Activated CD4-positive, alpha-beta T cell treated with anti-CD3 and anti-CD28 coated beads, Interleukin-2, amount 10 ng/mL, durations not matched to agents 7 days and 5 days (primary cell): ENCODE results near the gene WASL. TPM values are rescaled to one million over a fixed set of nuclear protein-coding genes. Genes with fewer than 3 reads are reported as not detected.
"Not testable (repeated sequence)": the region's sequence is repeated elsewhere in the genome, so short reads cannot be mapped to it uniquely, and the experiment has no call there.

Experiments used
- CTCF ChIA-PET: fragments of 350-600 bp; sonication (Branson Sonifier 250); formaldehyde crosslinking; loops from one replicate; lab custom pipeline; 2021; ENCODE audit warnings: antibody characterized with exemption; lab: Charles Lee
- POLR2A ChIA-PET: fragments of 350-600 bp; sonication (Branson Sonifier 250); formaldehyde crosslinking; loops from one replicate; lab custom pipeline; 2021; ENCODE audit warnings: antibody characterized with exemption; lab: Charles Lee
- DNase-seq: peaks from one replicate; pipeline ENCODE4 v3.0.0-alpha.2; 2020
- H3K27ac Mint-ChIP-seq: one replicate; pipeline ENCODE4 v1.8.0; 2021; ENCODE audit warnings: mild to moderate bottlenecking, moderate library complexity, mixed read lengths
- H3K27me3 Mint-ChIP-seq: one replicate; pipeline ENCODE4 v1.8.0; 2021; ENCODE audit warnings: mixed read lengths
- H3K36me3 Mint-ChIP-seq: one replicate; pipeline ENCODE4 v1.8.0; 2021; ENCODE audit warnings: low read depth, mixed read lengths
- H3K4me1 Mint-ChIP-seq: one replicate; pipeline ENCODE4 v1.8.0; 2021; ENCODE audit warnings: mixed read lengths
- H3K4me3 Mint-ChIP-seq: one replicate; pipeline ENCODE4 v1.8.0; 2021; ENCODE audit warnings: mild to moderate bottlenecking, moderate library complexity, mixed read lengths
- H3K9me3 Mint-ChIP-seq: one replicate; pipeline ENCODE4 v1.8.0; 2021; ENCODE audit warnings: mixed read lengths
- total RNA-seq, 2 experiments: library from RNA; stranded (reverse); gene quantifications; one replicate each; pipeline ENCODE4 v1.2.3, GENCODE V29; 2021

The WASL gene
- total RNA-seq, 2 experiments from 2014 or later: 6.2 to 7.7 TPM

DNA sequence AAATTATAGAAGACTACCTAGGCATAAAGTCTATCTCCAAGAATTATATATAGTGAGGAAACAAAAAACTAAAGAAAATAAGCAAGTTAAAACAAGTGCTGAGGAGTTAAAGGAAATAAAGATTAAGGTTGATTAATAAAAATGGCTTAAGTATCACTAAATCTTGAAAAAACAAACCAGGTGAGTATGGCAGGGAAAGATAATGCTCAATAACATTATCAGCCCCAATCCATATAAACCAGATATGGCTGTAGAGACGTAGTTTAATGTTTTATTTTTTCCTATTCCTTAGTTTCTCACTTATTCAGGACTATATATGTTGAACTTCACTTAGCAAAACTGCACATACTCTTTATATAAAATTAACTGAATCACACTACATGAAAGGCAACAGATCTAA, 4.4 kb downstream of the WASL start:
- Mint-ChIP-seq H3K27ac (no peak overlapping the region), H3K36me3 (peaks cover 18% of the 10 kb centered on the region), H3K9me3 (no peaks in the 10 kb centered on the region), H3K4me3 (no peak overlapping the region), H3K4me1 (peaks cover 55% of the 10 kb centered on the region), H3K27me3 (no peaks in the 10 kb centered on the region)
- ChIA-PET POLR2A (no interaction called here), CTCF (no interaction called here)
- DNase-seq: no peak

DNA sequence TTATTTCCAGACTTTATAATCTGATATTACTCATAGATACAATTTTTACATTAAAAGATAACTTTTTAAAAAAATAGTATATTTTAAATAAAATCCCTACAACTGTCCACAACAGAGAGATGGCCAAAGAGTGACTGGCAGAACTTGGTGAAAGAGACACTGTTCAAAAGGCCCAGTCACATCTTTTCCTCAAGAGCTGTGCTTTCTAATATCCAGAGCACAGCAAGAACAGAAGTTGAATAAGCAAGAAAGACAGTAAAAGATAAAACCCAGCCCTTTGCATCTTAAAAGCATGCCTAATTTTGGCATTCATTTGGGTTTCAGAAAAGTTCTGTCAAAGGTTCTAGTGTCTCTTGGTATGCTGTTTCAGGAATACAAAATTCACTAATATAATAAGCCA, 6.9 kb downstream of the WASL start:
- H3K27ac Mint-ChIP-seq: no peak overlapping the region
- CTCF ChIA-PET: no interaction called here
- H3K4me3 Mint-ChIP-seq: no peak overlapping the region
- no peak for DNase-seq
- peaks cover 7% of the 10 kb centered on the region for H3K9me3 Mint-ChIP-seq
- H3K27me3 Mint-ChIP-seq: no peaks in the 10 kb centered on the region
- peaks cover 22% of the 10 kb centered on the region for H3K36me3 Mint-ChIP-seq
- POLR2A ChIA-PET: no interaction called here
- H3K4me1 Mint-ChIP-seq: peaks cover 49% of the 10 kb centered on the region

DNA sequence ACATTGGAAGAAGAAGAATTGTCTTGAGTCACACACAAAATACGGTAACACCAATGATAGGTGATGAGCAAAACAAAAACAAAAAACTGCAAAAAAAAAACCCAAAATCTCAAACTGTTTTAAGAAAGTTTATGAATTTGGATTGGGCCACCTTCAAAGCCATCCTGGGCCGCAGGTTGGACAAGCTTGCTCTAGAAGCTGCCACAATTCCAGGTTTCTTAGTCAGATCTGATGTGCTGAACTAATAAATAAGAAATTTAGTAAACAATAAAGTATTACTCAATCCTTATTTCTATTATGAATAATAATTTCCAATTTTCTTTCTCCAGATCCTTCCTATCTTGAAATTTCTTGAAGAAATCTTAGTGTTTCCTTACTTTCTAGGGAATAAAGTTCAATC, 10.0 kb downstream of the WASL start:
- Mint-ChIP-seq H3K4me3 (no peak overlapping the region), H3K36me3 (peaks cover 30% of the 10 kb centered on the region), H3K27ac (no peak overlapping the region), H3K9me3 (peaks cover 22% of the 10 kb centered on the region), H3K27me3 (no peaks in the 10 kb centered on the region), H3K4me1 (peaks cover 31% of the 10 kb centered on the region)
- POLR2A ChIA-PET: no interaction called here
- DNase-seq: no peak
- CTCF ChIA-PET: interaction anchor here (0.6 kb wide), 1 partner anchor 181 kb away, joined by 4 read pairs; no protein-coding TSS in a partner anchor

DNA sequence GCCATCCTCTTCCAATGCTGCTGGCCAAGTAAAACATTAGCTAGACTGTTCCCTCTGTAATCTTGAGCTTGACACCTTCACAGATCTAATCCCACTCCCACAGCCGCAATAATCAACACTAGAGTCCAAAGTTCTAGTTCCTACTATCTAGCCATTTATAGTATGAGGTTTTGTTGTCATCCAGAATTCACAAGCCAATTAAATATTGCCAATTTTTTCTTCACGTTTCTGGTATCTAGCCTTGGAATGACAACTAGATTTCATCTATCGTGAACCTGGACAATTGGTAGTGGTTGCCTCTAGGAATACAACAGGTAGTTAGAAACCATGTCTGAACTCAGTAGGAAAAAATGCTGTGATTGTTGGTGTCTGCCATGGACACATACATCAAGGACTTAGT, 10.4 kb downstream of the WASL start:
- H3K4me1 Mint-ChIP-seq: peaks cover 31% of the 10 kb centered on the region
- CTCF ChIA-PET: interaction anchor here (1.6 kb wide), 1 partner anchor 10 kb away, joined by 7 read pairs; the partner anchor contains the start of gene WASL
- H3K9me3 Mint-ChIP-seq: peaks cover 27% of the 10 kb centered on the region
- H3K27me3 Mint-ChIP-seq: no peaks in the 10 kb centered on the region
- peaks cover 34% of the 10 kb centered on the region for H3K36me3 Mint-ChIP-seq
- POLR2A ChIA-PET: no interaction called here
- no peak for DNase-seq
- H3K4me3 Mint-ChIP-seq: no peak overlapping the region
- H3K27ac Mint-ChIP-seq: no peak overlapping the region

DNA sequence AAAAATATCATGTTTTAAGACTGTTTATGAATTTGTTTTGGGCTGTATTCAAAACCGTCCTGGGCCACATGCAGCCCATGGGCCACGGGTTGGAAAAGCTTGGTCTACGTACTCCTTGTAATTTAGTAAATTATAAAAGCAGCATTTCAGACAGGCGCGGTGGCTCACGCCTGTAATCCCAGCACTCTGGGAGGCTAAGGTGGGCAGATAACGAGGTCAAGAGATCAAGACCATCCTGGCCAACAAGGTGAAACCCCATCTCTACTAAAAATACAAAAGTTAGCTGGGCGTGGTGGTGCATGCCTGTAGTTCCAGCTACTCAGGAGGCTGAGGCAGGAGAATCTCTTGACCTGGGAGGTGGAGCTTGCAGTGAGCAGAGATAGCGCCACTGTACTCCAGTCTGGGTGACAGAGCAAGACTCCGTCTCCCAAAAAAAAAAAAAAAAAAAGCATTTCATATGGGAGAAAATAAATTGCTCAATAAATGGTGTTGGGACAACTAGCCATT, 11.6 kb downstream of the WASL start:
- Mint-ChIP-seq H3K36me3 (peaks cover 40% of the 10 kb centered on the region), H3K4me1 (peaks cover 24% of the 10 kb centered on the region), H3K9me3 (peaks cover 33% of the 10 kb centered on the region)
- H3K27ac Mint-ChIP-seq, H3K4me3 Mint-ChIP-seq, DNase-seq, H3K27me3 Mint-ChIP-seq, POLR2A ChIA-PET: not testable (repeated sequence)
- CTCF ChIA-PET: interaction anchor here (0.7 to 1.6 kb wide), 2 partner anchors 12 to 18 kb away, joined by 3 to 7 read pairs; partner anchors contain the start of gene WASL

DNA sequence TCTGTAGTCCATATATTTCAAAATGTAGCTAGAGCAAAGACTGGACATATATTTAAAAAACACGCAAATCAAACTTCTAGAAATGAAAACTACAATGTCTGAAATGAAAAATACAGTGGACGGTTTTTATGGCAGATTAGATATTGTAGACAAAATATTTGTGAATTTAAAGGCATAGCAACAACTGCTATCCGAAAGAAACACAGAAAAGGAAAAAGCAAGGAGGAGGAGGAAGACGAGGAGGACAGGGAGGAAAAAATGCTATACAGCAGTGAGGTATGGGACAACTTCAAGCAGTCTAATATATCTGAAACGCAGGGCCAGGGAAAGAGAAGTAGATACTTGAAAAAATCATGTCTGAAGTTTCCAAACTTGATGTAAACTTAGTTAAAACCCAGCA, 13.3 kb downstream of the WASL start:
- CTCF ChIA-PET: interaction anchor here (0.7 kb wide), 1 partner anchor 358 kb away, joined by 4 read pairs; no protein-coding TSS in a partner anchor
- Mint-ChIP-seq H3K27me3 (no peaks in the 10 kb centered on the region), H3K27ac (no peak overlapping the region), H3K4me1 (peaks cover 21% of the 10 kb centered on the region), H3K9me3 (peaks cover 39% of the 10 kb centered on the region), H3K36me3 (peaks cover 44% of the 10 kb centered on the region), H3K4me3 (no peak overlapping the region)
- no peak for DNase-seq
- POLR2A ChIA-PET: no interaction called here

DNA sequence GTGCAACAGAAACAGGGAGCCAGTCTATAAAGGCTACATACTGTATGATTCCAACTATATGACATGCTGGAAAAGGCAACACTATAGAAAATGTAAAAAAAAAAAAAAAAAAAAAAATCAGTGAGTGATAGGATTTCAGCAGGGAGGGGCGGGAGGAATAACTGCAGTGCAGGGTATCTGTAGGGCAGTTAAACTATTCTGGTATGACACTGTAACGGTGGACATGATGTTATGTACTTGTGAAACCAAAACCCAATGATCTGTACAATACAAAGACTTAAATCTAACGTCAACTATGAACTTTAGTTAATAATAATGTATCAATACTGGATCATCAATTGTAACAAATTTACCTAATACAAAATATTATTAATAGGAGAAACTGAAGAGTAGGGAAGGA, 14.3 kb downstream of the WASL start:
- H3K4me1 Mint-ChIP-seq: peaks cover 21% of the 10 kb centered on the region
- ChIA-PET CTCF (interaction anchor here (0.7 kb wide), 1 partner anchor 29 kb away, joined by 3 read pairs; no protein-coding TSS in a partner anchor), POLR2A (no interaction called here)
- H3K36me3 Mint-ChIP-seq: peaks cover 46% of the 10 kb centered on the region
- no peak overlapping the region for H3K4me3 Mint-ChIP-seq
- DNase-seq: no peak
- peaks cover 39% of the 10 kb centered on the region for H3K9me3 Mint-ChIP-seq
- no peak overlapping the region for H3K27ac Mint-ChIP-seq
- H3K27me3 Mint-ChIP-seq: no peaks in the 10 kb centered on the region

DNA sequence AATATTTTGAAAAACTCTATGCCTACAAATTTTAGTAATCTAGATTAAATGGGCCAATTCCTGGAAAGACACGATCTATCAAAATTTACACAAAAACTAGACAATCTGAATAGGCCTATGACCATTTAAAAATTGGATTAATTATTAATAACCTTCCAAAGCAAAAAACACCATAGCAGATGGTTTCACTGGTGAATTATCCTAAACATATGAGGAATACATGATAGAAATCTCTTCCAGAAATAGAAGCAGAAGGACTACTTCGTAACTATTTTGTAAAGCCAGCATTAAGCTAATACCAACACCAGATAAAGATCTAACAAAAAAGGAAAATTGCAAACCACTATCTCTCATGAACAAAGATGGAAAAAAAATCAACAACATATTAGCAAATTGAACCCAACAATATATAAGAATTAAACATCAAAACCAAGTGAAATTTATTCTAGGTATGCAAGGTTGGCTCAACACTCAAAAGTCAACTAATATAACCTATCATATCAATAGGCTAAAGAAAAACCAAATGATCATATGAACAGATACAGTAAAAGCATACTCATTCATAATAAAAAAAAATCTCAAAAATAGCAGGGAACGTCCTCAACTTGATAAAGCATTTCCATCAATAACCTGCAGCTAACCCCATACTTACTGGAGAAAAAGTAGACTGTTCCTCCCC, 16.3 kb downstream of the WASL start:
- peaks cover 44% of the 10 kb centered on the region for H3K36me3 Mint-ChIP-seq
- POLR2A ChIA-PET: no interaction called here
- H3K9me3 Mint-ChIP-seq: peaks cover 33% of the 10 kb centered on the region
- DNase-seq: no peak
- H3K4me3 Mint-ChIP-seq: no peak overlapping the region
- CTCF ChIA-PET: no interaction called here
- H3K27me3 Mint-ChIP-seq: no peaks in the 10 kb centered on the region
- no peak overlapping the region for H3K27ac Mint-ChIP-seq
- peaks cover 28% of the 10 kb centered on the region for H3K4me1 Mint-ChIP-seq

DNA sequence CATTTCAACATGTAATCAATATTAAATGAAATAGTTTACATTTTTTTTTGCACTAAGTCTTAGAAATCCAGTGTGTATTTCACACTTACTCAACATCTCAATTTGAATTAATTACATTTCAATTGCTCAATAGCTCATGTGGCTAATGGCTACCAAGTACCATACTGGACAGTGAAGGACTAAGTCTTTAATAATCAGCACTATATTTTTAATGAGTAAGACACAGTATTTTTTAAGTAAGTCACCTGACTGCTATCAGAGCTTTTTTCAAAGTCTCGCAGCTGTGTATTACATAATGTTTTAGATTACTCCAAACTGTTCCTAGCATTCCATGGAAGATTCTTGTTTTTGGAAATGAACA, 19.6 kb downstream of the WASL start:
- Mint-ChIP-seq H3K9me3 (peaks cover 22% of the 10 kb centered on the region), H3K27me3 (no peaks in the 10 kb centered on the region), H3K27ac (no peak overlapping the region), H3K4me1 (peaks cover 40% of the 10 kb centered on the region), H3K36me3 (peaks cover 35% of the 10 kb centered on the region), H3K4me3 (no peak overlapping the region)
- DNase-seq: no peak
- ChIA-PET CTCF (interaction anchor here (0.5 kb wide), 1 partner anchor 934 kb away, joined by 7 read pairs; no protein-coding TSS in a partner anchor), POLR2A (no interaction called here)

DNA sequence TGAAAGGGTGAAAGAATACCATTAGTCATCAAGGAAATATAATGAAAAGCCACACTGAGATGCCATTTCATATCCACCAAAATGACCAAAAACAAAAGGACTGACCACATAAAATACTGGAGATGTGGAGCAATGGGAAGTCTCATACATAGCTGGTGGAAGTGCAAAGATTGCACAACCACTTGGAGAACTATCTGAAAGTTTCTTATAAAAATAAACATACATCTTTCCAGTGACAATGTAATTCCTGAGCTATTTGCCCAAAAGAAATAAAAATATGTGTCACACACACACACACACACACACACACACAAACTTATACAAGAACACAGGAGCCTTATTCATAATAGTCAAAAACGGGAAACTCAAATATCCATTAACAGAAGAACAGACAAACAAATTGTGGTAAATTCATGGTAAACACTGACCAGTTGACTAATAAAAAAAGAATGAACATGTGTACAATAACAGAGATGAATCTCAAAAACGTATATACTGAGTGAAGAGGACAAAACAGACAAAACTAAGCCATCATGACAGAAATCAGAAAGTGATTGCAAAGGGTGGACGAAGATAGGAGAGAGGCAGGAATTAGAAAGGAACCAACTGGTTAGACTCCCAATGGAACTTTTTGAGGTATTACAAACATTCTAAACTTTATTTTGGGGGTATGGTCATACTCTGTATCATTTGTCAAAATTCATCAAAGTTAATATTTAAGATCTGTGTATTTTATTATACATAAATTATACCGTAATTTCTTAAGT, 21.5 kb downstream of the WASL start:
- POLR2A ChIA-PET: no interaction called here

DNA sequence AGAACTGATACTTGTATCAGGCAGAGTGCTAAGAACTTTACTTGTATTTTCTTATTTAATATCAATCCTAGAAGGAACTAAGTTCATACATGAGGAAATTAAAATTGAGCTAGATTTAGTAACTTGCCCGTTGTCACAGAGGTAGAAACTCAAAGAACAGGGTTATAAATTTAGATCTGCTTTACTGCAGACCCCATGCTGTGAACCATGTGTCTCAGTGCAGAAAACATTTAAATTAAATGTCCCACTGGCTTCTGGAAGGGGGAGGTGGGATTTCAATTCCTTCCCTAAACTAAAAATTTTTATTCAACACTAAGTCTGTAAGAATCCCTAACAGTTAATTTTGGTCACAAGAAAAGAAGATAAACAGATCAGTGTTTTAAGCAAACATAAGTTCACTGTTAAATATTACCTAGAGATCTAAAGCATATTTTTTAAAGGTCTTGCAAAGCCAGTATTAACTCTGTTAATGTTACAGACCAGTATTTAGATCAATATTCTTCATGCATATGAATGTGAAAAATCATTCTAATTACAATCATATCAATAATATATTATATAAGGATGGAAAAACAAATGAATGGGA, 23.1 kb downstream of the WASL start:
- no peak overlapping the region for H3K4me3 Mint-ChIP-seq
- H3K9me3 Mint-ChIP-seq: peaks cover 2% of the 10 kb centered on the region
- no peaks in the 10 kb centered on the region for H3K27me3 Mint-ChIP-seq
- CTCF ChIA-PET: no interaction called here
- no peak for DNase-seq
- H3K27ac Mint-ChIP-seq: no peak overlapping the region
- POLR2A ChIA-PET: interaction anchor here (0.8 kb wide), 1 partner anchor 23 kb away, joined by 3 read pairs; the partner anchor contains the start of gene WASL
- H3K36me3 Mint-ChIP-seq: peaks cover 14% of the 10 kb centered on the region
- peaks cover 28% of the 10 kb centered on the region for H3K4me1 Mint-ChIP-seq

More for the DNA sequence above, 21.5 kb downstream of the WASL start:
- H3K27ac Mint-ChIP-seq: no peak overlapping the region
- peaks cover 8% of the 10 kb centered on the region for H3K9me3 Mint-ChIP-seq
- CTCF ChIA-PET: no interaction called here
- H3K27me3 Mint-ChIP-seq: no peaks in the 10 kb centered on the region
- no peak overlapping the region for H3K4me3 Mint-ChIP-seq
- no peak for DNase-seq
- peaks cover 34% of the 10 kb centered on the region for H3K4me1 Mint-ChIP-seq
- peaks cover 18% of the 10 kb centered on the region for H3K36me3 Mint-ChIP-seq

DNA sequence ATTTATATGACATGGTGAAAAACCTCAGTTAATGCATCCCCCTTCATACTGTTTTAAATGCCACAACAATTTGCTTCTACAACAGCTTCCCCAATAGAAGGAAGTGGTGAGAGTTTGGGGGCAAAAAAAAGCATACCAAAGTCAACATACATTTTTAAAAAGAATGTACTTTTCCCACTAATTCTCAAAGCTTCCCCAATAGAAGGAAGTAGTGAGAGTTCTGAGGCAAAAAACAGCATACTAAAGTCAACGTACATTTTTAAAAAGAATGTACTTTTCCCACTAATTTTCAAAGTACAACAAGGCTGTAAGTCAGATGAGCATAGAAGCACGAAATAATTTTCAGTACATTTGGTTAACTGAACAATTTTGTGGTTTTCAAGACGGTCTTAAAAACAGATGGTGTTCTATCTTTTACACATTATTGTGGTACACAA, 24.0 kb downstream of the WASL start:
- DNase-seq: no peak
- peaks cover 12% of the 10 kb centered on the region for H3K36me3 Mint-ChIP-seq
- POLR2A ChIA-PET: no interaction called here
- no peaks in the 10 kb centered on the region for H3K27me3 Mint-ChIP-seq
- no peak overlapping the region for H3K4me3 Mint-ChIP-seq
- H3K4me1 Mint-ChIP-seq: peaks cover 30% of the 10 kb centered on the region
- H3K27ac Mint-ChIP-seq: no peak overlapping the region
- H3K9me3 Mint-ChIP-seq: peaks cover 2% of the 10 kb centered on the region
- CTCF ChIA-PET: no interaction called here
